Measurements from ENCODE around the gene CTSD. TPM values are rescaled to one million over a fixed set of nuclear protein-coding genes. Genes with fewer than 3 reads are reported as not detected.

CTSD gene
- total RNA-seq, 1 donor from 2014 or later: 224 TPM

GRCh38 chr11:1727861-1728260 lies 35.9 kb downstream of the CTSD start:
- Mint-ChIP-seq H3K9me3 (ENCODE audit: unreplicated experiment) (no peaks in the 10 kb centered on the region), H3K4me3 (ENCODE audit: unreplicated experiment) (no peak overlapping the region), H3K27me3 (ENCODE audit: unreplicated experiment) (peaks cover 7% of the 10 kb centered on the region), H3K36me3 (ENCODE audit: low read depth, unreplicated experiment) (peaks cover 9% of the 10 kb centered on the region), H3K27ac (ENCODE audit: unreplicated experiment) (no peak overlapping the region), H3K4me1 (ENCODE audit: unreplicated experiment) (no peaks in the 10 kb centered on the region)
- no peak for DNase-seq (ENCODE audit: low spot score)
- TF ChIP-seq CTCF (IDR thresholded peaks at IDR 0.05; ENCODE audit: unreplicated experiment): no peak

GRCh38 chr11:1727096-1727690 lies 36.5 kb downstream of the CTSD start:
- no peak overlapping the region for H3K27ac Mint-ChIP-seq (ENCODE audit: unreplicated experiment)
- peaks cover 7% of the 10 kb centered on the region for H3K27me3 Mint-ChIP-seq (ENCODE audit: unreplicated experiment)
- TF ChIP-seq CTCF (IDR thresholded peaks at IDR 0.05; ENCODE audit: unreplicated experiment): no peak
- peaks cover 9% of the 10 kb centered on the region for H3K36me3 Mint-ChIP-seq (ENCODE audit: low read depth, unreplicated experiment)
- no peaks in the 10 kb centered on the region for H3K4me1 Mint-ChIP-seq (ENCODE audit: unreplicated experiment)
- H3K9me3 Mint-ChIP-seq (ENCODE audit: unreplicated experiment): no peaks in the 10 kb centered on the region
- DNase-seq (ENCODE audit: low spot score): no peak
- H3K4me3 Mint-ChIP-seq (ENCODE audit: unreplicated experiment): no peak overlapping the region

GRCh38 chr11:1719781-1720180 lies 43.9 kb downstream of the CTSD start:
- H3K27ac Mint-ChIP-seq (ENCODE audit: unreplicated experiment): no peak overlapping the region
- TF ChIP-seq CTCF (IDR thresholded peaks at IDR 0.05; ENCODE audit: unreplicated experiment): no peak
- H3K36me3 Mint-ChIP-seq (ENCODE audit: low read depth, unreplicated experiment): no peaks in the 10 kb centered on the region
- peaks cover 2% of the 10 kb centered on the region for H3K27me3 Mint-ChIP-seq (ENCODE audit: unreplicated experiment)
- H3K4me3 Mint-ChIP-seq (ENCODE audit: unreplicated experiment): no peak overlapping the region
- no peaks in the 10 kb centered on the region for H3K9me3 Mint-ChIP-seq (ENCODE audit: unreplicated experiment)
- no peak for DNase-seq (ENCODE audit: low spot score)
- H3K4me1 Mint-ChIP-seq (ENCODE audit: unreplicated experiment): no peaks in the 10 kb centered on the region

- no peak for DNase-seq (ENCODE audit: low spot score)
- Mint-ChIP-seq H3K4me1 (ENCODE audit: unreplicated experiment) (no peaks in the 10 kb centered on the region), H3K4me3 (ENCODE audit: unreplicated experiment) (no peak overlapping the region), H3K36me3 (ENCODE audit: low read depth, unreplicated experiment) (no peaks in the 10 kb centered on the region), H3K27ac (ENCODE audit: unreplicated experiment) (no peak overlapping the region), H3K9me3 (ENCODE audit: unreplicated experiment) (no peaks in the 10 kb centered on the region), H3K27me3 (ENCODE audit: unreplicated experiment) (peaks cover 2% of the 10 kb centered on the region)
- no peak for TF ChIP-seq CTCF (IDR thresholded peaks at IDR 0.05; ENCODE audit: unreplicated experiment)
Observed at GRCh38 chr11:1718326-1718725, 45.4 kb downstream of the CTSD start.

- no peak for TF ChIP-seq CTCF (IDR thresholded peaks at IDR 0.05; ENCODE audit: unreplicated experiment)
- Mint-ChIP-seq H3K36me3 (ENCODE audit: low read depth, unreplicated experiment) (no peaks in the 10 kb centered on the region), H3K27me3 (ENCODE audit: unreplicated experiment) (peaks cover 2% of the 10 kb centered on the region), H3K4me3 (ENCODE audit: unreplicated experiment) (no peak overlapping the region), H3K9me3 (ENCODE audit: unreplicated experiment) (no peaks in the 10 kb centered on the region), H3K4me1 (ENCODE audit: unreplicated experiment) (no peaks in the 10 kb centered on the region), H3K27ac (ENCODE audit: unreplicated experiment) (no peak overlapping the region)
- no peak for DNase-seq (ENCODE audit: low spot score)
Observed at GRCh38 chr11:1717745-1718144, 46.0 kb downstream of the CTSD start.
